Measurements from ENCODE around the gene VGLL2. TPM values are rescaled to one million over a fixed set of nuclear protein-coding genes. Genes with fewer than 3 reads are reported as not detected.

The VGLL2 gene
- total RNA-seq, 1 donor from 2014 or later: not detected

- DNase-seq: no peak
- no peak for ATAC-seq
- intact Hi-C loops (cut with micrococcal nuclease): no loop called here
Measured at GRCh38 chr6:117309069-117309468, 43.7 kb downstream of the VGLL2 start.

- no peak for DNase-seq
- ATAC-seq: no peak
- intact Hi-C loops (cut with micrococcal nuclease): no loop called here
Measured at GRCh38 chr6:117309611-117310010, 44.3 kb downstream of the VGLL2 start.

- intact Hi-C loops (cut with micrococcal nuclease): no loop called here
- DNase-seq: no peak
- ATAC-seq: no peak
Measured at GRCh38 chr6:117311310-117311709, 46.0 kb downstream of the VGLL2 start.

- intact Hi-C loops (cut with micrococcal nuclease): no loop called here
- DNase-seq (no peak), ATAC-seq (no peak)
Measured at GRCh38 chr6:117311726-117312125, 46.4 kb downstream of the VGLL2 start.

- ATAC-seq (no peak), DNase-seq (no peak)
- intact Hi-C loops (cut with micrococcal nuclease): loop anchor here (5.0 kb wide), 1 partner anchor 345 kb away; no protein-coding TSS in a partner anchor
Measured at GRCh38 chr6:117317261-117317660, 51.9 kb downstream of the VGLL2 start.

Other genes with a start within 250 kb of the VGLL2 start
- 0.02 TPM for gene ROS1, start 160.4 kb downstream of the VGLL2 start, total RNA-seq
- 6.0 TPM for gene DCBLD1, start 217.1 kb downstream of the VGLL2 start, total RNA-seq